ENCODE results near the gene ZDHHC17. TPM values are rescaled to one million over a fixed set of nuclear protein-coding genes. Genes with fewer than 3 reads are reported as not detected.

The ZDHHC17 gene
- total RNA-seq, 2 experiments from 2014 or later: 36.4 to 42.6 TPM

DNA sequence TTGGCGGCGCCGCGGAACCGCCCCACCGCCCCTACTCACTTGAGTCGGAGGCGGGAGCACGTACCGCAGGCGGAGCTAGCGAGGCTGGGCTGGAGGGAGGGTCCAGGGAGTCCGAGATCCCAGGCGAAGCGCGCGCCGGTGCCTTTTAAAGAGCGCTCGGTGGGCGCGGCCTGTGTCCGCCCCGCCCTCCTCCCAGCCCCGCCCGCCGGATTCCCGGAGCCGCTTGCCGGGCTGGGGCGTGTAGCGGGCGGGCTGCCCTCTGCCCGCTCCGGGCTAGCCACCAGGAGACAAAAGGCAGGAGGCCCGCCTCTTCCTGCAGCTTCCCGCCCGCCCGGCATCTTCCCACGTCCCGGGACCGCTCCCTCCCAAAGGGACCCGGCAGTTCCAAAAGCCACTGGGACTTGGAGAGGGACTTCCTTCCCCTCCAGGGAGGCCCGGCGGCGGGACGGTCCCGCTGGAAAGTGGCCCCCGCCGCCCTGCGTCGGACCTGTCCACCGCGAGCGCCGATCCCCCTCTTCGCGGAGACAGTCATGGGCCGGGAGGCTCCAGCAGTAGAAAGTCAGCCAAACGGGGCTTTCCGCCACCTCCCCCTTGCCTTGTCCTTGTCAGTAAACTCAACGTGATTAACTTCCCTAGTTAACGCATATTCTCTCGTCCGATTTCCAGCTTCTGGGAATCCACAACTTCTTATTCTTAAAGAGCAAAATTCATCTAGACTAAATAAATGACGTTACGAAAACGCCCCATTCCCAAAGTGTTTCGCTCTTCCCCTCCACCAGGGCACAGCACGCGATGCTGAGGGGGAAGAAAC lies 115.2 kb downstream of the ZDHHC17 start, which contains the start of gene CSRP2:
TSS of gene CSRP2 (minus strand) at position 121 of the 811 bp plus-strand sequence. CDS start 12,759 bp downstream, outside the sequence.
- no peak for TF ChIP-seq CTCF (IDR thresholded peaks at IDR 0.05)
- H3K9me3 Mint-ChIP-seq: no peaks in the 10 kb centered on the region
- H3K4me3 Mint-ChIP-seq: peak within 1 kb of the TSS; percentile 96
- H3K36me3 Mint-ChIP-seq (ENCODE audit: low read depth): no peaks in the 10 kb centered on the region
- Histone ChIP-seq H3K27me3 (ENCODE audit: control insufficient read depth in 1 of 2, insufficient read depth in 2 of 2, low read length in 2 of 2) (peaks cover 37 to 42% of the 10 kb centered on the region in 2 experiments), H3K27ac (ENCODE audit: low read depth in 1 of 2, low read length in 2 of 2) (no peak within 1 kb of the TSS), H3K36me3 (ENCODE audit: insufficient read depth, low read length) (no peaks in the 10 kb centered on the region), H3K9me3 (ENCODE audit: control insufficient read depth in 1 of 2, insufficient read depth in 1 of 2, low read length in 2 of 2) (peaks cover 0 to 12% of the 10 kb centered on the region in 2 experiments), H3K4me3 (ENCODE audit: low read length) (peak within 1 kb of the TSS; percentile 56), H3K4me1 (ENCODE audit: insufficient read depth, low read length) (peaks cover 16% of the 10 kb centered on the region)
- POLR2A ChIA-PET: no interaction called here
- intact Hi-C loops (cut with DNase I, micrococcal nuclease): no loop called here
- DNase-seq (peak in 13 of 14 experiments; percentile 11 to 73 (median 46)), ATAC-seq (ENCODE audit: poor library complexity) (peak; percentile 80)
- H3K27ac Mint-ChIP-seq: peak within 1 kb of the TSS; percentile 8
- H3K27me3 Mint-ChIP-seq: peaks cover 54% of the 10 kb centered on the region
- H3K4me1 Mint-ChIP-seq (ENCODE audit: low read depth): peaks cover 24% of the 10 kb centered on the region
- CTCF ChIA-PET: no interaction called here

- DNase-seq (no peak), ATAC-seq (ENCODE audit: poor library complexity) (no peak)
- TF ChIP-seq CTCF (IDR thresholded peaks at IDR 0.05): no peak
- CTCF ChIA-PET: no interaction called here
- no peak overlapping the region for H3K4me3 ChIP-seq (ENCODE audit: low read length)
- H3K4me3 Mint-ChIP-seq: peak overlapping the region; percentile 85
- no peaks in the 10 kb centered on the region for H3K9me3 Mint-ChIP-seq
- POLR2A ChIA-PET: no interaction called here
- H3K9me3 ChIP-seq (ENCODE audit: control insufficient read depth in 1 of 2, insufficient read depth in 1 of 2, low read length in 2 of 2): peaks cover 0 to 12% of the 10 kb centered on the region in 2 experiments
- H3K27ac Mint-ChIP-seq: no peak overlapping the region
- H3K4me1 Mint-ChIP-seq (ENCODE audit: low read depth): peaks cover 24% of the 10 kb centered on the region
- peaks cover 33 to 34% of the 10 kb centered on the region in 2 experiments for H3K27me3 ChIP-seq (ENCODE audit: control insufficient read depth in 1 of 2, insufficient read depth in 2 of 2, low read length in 2 of 2)
- H3K27me3 Mint-ChIP-seq: peaks cover 47% of the 10 kb centered on the region
- intact Hi-C loops (cut with DNase I, micrococcal nuclease): no loop called here
- no peaks in the 10 kb centered on the region for H3K36me3 ChIP-seq (ENCODE audit: insufficient read depth, low read length)
- no peak overlapping the region for H3K27ac ChIP-seq (ENCODE audit: low read depth in 1 of 2, low read length in 2 of 2)
- H3K36me3 Mint-ChIP-seq (ENCODE audit: low read depth): no peaks in the 10 kb centered on the region
- H3K4me1 ChIP-seq (ENCODE audit: insufficient read depth, low read length): peaks cover 16% of the 10 kb centered on the region
Measured at GRCh38 chr12:76879710-76880518, 116.0 kb downstream of the ZDHHC17 start.

GRCh38 chr12:76880519-76881023 lies 116.7 kb downstream of the ZDHHC17 start:
- no peak for ATAC-seq (ENCODE audit: poor library complexity)
- peaks cover 43% of the 10 kb centered on the region for H3K27me3 Mint-ChIP-seq
- Histone ChIP-seq H3K9me3 (ENCODE audit: control insufficient read depth in 1 of 2, insufficient read depth in 1 of 2, low read length in 2 of 2) (peaks cover 0 to 12% of the 10 kb centered on the region in 2 experiments), H3K36me3 (ENCODE audit: insufficient read depth, low read length) (no peaks in the 10 kb centered on the region), H3K27me3 (ENCODE audit: control insufficient read depth in 1 of 2, insufficient read depth in 2 of 2, low read length in 2 of 2) (peaks cover 28 to 33% of the 10 kb centered on the region in 2 experiments), H3K4me1 (ENCODE audit: insufficient read depth, low read length) (peaks cover 16% of the 10 kb centered on the region), H3K4me3 (ENCODE audit: low read length) (no peak overlapping the region), H3K27ac (ENCODE audit: low read depth in 1 of 2, low read length in 2 of 2) (no peak overlapping the region)
- peak overlapping the region; percentile 85 for H3K4me3 Mint-ChIP-seq
- H3K36me3 Mint-ChIP-seq (ENCODE audit: low read depth): no peaks in the 10 kb centered on the region
- no peaks in the 10 kb centered on the region for H3K9me3 Mint-ChIP-seq
- H3K4me1 Mint-ChIP-seq (ENCODE audit: low read depth): peaks cover 24% of the 10 kb centered on the region
- TF ChIP-seq CTCF (IDR thresholded peaks at IDR 0.05): no peak
- ChIA-PET CTCF (no interaction called here), POLR2A (no interaction called here)
- intact Hi-C loops (cut with DNase I, micrococcal nuclease): no loop called here
- DNase-seq: no peak
- no peak overlapping the region for H3K27ac Mint-ChIP-seq

Measured in CD4-positive, alpha-beta T cell (primary cell).